Epithelial cell of proximal tubule (primary cell): Measurements from ENCODE around the gene RTF2. TPM values are rescaled to one million over a fixed set of nuclear protein-coding genes. Genes with fewer than 3 reads are reported as not detected.
"Not testable (repeated sequence)": the region's sequence is repeated elsewhere in the genome, so short reads cannot be mapped to it uniquely, and the experiment has no call there.

Source experiments
- DNase-seq: peaks from one replicate; pipeline ENCODE4 v3.0.0-alpha.2; 2011; ENCODE audit warnings: low read depth
- H3K4me3 ChIP-seq: 2 replicates; pipeline ENCODE4 v1.5.1; 2011; ENCODE audit warnings: low read depth, mild to moderate bottlenecking, low read length
- total RNA-seq: library from RNA; depleted of rRNA; stranded (reverse); fragments of >200 nt; gene quantifications from 2 replicates; pipeline ENCODE4 v1.2.3, GENCODE V29; 2015
- TF ChIP-seq, protein P1 (sequence below): conservative IDR thresholded peaks from 2 replicates; pipeline ENCODE4 v1.5.1; 2012; ENCODE audit warnings: low read depth, mild to moderate bottlenecking, low read length

The RTF2 gene
- total RNA-seq, 1 donor from 2014 or later, result 50.0 TPM

DNA sequence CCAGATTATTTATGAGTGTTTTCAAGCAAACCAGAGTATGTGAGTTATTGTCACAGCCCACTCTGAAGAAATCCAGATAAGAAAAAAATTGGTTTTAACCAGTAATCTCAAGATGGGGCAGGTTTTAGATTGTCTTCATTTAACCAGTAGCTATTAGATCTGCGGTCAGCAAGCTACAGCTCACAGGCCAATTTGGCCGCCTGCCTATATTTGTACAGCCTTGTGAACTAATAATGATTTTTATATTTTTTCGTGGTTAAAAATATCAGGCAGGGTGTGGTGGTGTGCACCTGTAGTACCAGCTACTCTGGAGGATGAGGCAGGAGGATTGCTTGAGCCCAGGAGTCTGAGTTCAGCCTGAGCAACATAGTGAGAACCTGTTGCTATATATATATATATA, 69.6 kb downstream of the RTF2 start:
- no peak overlapping the region for H3K4me3 ChIP-seq
- TF ChIP-seq, protein P1, sequence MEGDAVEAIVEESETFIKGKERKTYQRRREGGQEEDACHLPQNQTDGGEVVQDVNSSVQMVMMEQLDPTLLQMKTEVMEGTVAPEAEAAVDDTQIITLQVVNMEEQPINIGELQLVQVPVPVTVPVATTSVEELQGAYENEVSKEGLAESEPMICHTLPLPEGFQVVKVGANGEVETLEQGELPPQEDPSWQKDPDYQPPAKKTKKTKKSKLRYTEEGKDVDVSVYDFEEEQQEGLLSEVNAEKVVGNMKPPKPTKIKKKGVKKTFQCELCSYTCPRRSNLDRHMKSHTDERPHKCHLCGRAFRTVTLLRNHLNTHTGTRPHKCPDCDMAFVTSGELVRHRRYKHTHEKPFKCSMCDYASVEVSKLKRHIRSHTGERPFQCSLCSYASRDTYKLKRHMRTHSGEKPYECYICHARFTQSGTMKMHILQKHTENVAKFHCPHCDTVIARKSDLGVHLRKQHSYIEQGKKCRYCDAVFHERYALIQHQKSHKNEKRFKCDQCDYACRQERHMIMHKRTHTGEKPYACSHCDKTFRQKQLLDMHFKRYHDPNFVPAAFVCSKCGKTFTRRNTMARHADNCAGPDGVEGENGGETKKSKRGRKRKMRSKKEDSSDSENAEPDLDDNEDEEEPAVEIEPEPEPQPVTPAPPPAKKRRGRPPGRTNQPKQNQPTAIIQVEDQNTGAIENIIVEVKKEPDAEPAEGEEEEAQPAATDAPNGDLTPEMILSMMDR, result no peak
- no peak for DNase-seq

DNA sequence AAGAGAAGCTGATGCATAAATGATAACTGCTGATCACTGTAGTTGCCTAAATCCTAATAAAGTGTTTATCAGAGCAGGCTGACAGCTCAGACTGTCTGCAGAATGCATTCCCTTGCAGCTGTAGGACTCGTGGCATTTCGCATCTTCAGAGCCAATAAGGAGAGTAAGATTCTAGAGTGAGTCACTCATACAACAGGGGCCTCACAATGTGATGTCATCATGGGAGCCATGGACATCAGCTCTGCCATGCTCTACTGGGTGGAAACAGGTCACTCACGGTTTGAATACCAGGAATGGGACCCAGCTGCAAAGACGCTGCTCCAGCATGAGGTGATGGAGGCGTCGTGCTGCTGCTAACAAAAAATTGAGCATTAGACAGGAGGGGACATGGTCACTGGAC, 72.0 kb downstream of the RTF2 start:
- TF ChIP-seq, protein P1, result no peak
- no peak for DNase-seq
- no peak overlapping the region for H3K4me3 ChIP-seq

DNA sequence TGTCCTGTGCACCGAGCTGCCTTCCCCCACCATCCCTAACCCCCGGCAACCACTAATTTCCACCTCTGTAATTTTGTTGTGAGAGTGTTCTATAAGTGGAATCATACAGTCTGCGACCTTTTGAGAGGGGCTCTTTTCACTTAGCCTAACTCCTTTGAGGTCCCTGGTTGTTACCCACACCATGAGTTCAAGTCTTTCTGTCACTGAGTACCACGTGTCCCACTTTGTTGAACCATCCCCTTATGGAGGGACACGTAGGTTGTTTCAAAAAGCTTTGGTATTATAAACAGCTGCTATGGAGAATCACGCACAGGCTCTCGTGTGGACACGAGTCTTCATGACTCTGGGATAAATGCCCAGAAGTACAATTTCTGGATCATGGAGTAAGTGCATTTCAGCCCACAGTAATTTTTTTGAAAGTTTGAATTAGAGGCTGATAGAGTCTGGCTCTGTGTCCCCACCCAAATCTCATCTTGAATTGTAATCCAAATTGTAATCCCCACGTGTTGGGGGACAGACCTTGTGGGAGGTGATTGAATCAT, 74.1 kb downstream of the RTF2 start:
- no peak for DNase-seq
- no peak overlapping the region for H3K4me3 ChIP-seq
- TF ChIP-seq, protein P1, result no peak

DNA sequence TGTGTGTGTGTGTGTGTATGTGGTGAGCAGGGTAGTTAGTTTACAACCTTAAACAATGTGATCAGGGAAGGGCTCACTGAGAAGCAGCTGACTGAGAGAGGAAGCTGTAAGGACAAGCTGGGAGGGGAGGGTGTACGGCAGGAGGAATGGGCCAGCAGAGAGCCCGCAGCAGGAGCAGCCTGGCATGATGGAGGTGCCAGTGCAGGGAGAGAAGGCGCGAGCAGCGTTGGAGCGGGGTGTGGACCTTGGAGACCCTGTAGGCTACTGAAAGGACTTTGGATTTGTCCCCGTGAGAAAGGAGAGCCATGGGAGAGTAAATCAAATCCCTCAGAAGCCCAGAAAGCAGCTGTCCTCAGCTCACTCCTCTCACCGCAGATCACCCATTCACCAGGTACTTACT, 83.1 kb downstream of the RTF2 start:
- no peak overlapping the region for H3K4me3 ChIP-seq
- no peak for DNase-seq
- TF ChIP-seq, protein P1, result no peak

DNA sequence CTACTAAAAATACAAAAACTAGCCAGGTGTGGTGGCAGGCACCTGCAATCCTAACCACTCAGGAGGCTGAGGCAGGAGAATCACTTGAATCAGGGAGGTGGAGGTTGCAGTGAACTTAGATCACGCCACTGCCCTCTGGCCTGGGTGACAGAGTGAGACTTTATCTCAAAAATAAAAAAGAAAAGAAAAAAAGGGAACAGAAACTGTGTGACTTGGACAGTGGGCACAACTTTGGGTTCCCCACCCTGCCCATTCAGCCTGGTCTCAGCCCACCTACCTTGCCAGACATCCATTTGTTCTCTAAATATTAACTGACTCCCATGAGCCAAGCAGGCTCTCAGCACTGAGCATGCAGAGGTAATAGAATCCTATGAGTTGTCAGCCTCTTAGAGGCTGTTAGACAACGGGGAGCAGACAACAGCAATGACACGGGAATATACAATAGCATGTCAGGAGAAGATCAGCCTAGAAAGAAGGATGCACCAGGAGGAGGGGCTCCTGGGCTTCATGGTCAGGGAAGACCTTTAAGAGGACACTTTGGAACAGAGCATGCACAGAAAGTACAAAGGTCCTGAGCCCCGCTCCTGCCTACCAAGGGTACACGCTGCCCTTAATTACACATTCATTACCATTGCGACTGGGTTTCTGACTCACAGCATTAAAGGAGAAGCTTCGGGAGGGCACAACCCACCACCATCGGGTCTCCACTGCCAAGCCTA, 84.6 kb downstream of the RTF2 start:
- no peak for DNase-seq
- no peak overlapping the region for H3K4me3 ChIP-seq
- TF ChIP-seq, protein P1, result no peak

DNA sequence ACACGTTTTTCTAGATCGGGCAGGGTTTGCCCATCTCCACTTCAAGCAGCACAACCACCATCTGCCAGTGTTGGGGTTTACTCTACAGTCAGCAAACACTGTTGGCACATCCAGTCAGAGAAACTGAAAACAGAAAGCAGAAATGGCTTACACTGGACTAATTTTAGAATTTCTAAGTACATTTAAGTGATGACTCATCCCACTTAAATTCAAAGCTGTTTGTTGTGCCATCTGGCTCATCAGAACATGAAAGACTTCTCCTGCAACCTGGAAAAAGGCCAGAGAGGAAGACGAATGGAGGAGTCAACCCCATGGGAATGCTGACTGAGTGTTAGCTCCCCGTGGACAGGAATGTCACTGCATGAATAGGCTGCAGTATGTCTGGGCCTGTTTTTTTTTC, 86.4 kb downstream of the RTF2 start:
- TF ChIP-seq, protein P1, result peak; percentile 21
- H3K4me3 ChIP-seq, result no peak overlapping the region
- peak; percentile 95 for DNase-seq

DNA sequence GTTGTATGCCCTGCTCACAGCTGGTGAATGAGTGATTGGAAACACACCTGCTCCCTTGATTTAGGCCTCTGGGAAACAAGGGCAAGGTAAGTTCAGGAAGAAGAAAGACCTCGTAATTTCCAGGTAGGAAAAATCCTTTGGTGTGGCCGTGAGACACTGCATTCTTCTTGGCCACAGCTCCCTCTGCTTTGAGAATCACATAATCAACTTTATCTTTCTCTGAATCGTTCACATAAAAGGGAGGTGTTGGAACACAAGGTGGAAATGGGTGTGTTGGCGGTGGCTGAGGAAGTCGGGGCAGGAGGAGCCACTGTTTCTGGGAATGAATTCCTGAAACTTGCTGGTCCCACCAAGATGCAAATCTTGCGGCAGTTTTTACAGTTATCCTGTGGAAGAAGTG, 90.5 kb downstream of the RTF2 start:
- no peak for DNase-seq
- TF ChIP-seq, protein P1, result no peak
- no peak overlapping the region for H3K4me3 ChIP-seq

DNA sequence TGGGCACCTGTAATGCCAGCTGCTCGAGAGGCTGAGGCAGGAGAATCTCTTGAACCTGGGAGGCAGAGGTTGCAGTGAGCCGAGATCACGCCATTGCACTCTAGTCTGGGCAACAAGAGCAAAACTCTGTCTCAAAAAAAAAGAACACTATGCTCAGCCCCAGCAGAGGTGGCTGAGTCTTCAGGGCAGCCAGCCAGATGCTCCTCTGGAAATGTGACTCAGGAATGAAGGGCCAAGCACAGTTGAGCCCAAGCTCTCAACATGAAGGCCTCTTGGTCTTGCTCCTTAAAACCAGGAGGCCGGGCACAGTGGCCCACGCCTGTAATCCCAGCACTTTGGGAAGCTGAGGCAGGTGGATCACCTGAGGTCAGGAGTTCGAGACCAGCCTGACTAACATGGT, 96.1 kb downstream of the RTF2 start:
- DNase-seq, H3K4me3 ChIP-seq: not testable (repeated sequence)
